Daoy (cell line): ENCODE data around the gene IFI44. TPM values are rescaled to one million over a fixed set of nuclear protein-coding genes. Genes with fewer than 3 reads are reported as not detected.

Source experiments
- DNase-seq: peaks from one replicate; pipeline ENCODE4 v3.0.0-alpha.2; 2015; ENCODE audit warnings: low read depth
- total RNA-seq: library from RNA; depleted of rRNA; stranded (reverse); fragments of >200 nt; shearing (Covaris generic); gene quantifications from 2 replicates; pipeline ENCODE4 v1.2.3, GENCODE V29; 2014; rRNA removed

Gene IFI44
- total RNA-seq, 1 experiment from 2014 or later, result 141 TPM

DNA sequence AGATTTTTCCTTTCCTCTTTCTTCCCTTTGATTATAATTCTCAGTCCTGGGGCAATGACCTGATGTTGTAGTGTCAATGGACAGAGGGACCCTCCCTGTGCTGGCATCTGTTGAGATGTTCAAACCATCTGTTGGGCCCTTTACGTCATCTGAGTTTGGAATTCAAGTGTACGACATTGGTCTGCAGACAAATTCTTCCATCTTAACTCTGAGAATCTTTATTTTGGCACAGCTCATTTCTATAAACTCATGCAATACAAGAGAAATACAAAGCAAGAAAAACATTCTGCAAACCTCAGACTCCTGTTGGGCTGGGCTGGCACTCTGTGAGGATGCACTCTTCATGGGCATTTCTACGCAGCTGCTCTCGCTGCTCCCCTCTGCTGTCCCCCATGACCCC is 54.2 kb downstream of the IFI44 start:
- no peak for DNase-seq

DNA sequence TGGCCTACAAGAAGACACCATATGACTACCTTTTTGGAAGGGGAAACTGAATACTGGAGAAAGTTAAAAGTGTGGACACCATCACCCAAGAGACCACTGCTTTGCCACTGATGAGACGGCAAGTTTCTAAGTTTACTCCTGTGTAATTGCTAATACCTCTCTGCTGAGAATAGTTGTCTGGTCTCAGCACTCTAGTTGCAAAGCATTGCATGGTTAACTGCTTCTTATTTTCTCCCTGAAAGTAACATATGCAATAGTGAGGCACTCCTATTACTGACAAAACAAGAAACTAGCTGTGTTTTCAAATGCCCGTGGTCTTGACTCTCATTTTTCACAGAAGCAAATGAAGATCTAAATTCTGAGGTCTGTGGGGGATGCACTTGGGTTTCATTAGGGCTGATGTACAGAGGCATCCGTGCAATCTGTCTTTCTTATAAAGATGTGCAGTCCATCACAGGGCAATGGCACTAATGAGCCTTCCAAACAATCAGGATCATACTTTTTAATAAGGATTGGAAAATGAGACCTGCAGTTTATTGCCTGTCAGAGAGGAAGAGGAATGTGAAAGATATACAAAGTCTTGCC is 62.9 kb downstream of the IFI44 start:
- no peak for DNase-seq

DNA sequence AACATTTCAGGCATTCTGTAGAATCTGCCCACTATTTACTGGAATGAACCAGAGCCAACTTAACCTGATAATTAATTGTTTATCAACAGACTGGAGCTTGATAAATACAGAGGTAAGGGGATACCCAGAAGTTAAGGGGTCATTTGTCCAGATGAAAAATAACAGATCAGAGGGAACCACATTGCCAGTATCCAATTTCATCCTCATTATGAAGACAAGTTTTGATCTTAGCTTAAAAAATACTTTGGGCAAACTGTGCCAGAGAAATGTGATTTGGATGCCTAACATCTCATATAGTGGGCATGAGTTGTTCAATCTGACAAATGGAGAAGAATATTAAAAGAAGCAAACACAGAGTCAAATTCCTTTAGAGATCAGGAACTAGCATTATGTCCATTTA is 63.7 kb downstream of the IFI44 start:
- DNase-seq, result no peak

Other genes with a start within 250 kb of the IFI44 start
- gene PTGFR, start 158.9 kb upstream of the IFI44 start, total RNA-seq, result 1.8 and 2.9 TPM in 2 replicates
- gene IFI44L, start 29.4 kb upstream of the IFI44 start, total RNA-seq, result 1.5 and 4.5 TPM in 2 replicates